HG03097 (cell line): Measurements from ENCODE around the gene CATSPERD.

Source experiments
- ATAC-seq: cut with Tn5 transposase; IDR thresholded peaks from one replicate; pipeline ENCODE4 v1.9.1; 2021; ENCODE audit not compliant: unreplicated experiment, low FRiP score

CATSPERD gene, protein sequence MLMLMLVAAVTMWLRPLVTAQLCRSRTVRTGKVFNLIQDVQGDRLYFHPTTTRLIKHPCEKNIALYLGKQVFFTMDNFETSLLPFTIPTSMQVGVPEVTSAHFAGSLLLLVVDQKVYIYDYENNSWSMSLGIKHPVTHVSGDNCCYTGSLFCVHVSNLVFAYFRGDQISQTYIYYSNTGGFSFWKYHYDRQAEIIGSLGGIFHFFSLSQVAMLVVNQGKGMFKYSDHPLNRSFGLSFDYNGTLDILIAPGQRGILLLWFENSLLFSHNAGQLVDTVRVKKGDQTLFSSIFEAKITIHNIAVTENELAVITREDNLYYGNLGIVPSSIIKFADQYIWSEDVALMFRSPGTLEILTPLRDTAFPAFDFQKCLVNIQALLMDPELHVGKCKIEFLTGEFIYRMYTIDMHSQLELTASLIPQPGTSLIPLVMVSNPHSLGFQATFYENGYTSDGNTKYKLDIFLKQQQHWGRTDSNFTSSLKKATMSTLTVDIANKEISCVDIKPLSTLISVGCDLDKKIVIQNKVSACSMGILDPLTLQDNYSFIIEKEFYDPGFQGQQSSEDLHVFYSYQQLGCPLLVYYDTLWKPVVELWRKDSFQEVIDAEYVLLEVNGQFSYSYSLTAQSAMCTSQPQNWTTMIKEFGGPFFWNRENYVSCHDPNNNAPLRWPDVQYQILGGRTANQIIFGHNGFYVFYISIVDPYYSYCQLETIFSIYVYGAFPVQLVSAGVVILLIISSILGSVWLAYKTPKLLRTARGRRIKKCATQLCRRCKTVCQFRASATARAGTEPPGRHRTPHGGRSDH

GRCh38 chr19:5719961-5720790 lies at the start of gene CATSPERD, which contains the start of gene LONP1:
TSS of gene CATSPERD (plus strand) at chr19:5720637. CDS start at chr19:5720738, 101 bp downstream.
TSS of gene LONP1 (minus strand) at chr19:5720146. CDS start at chr19:5720132, 14 bp downstream.
- peak; percentile 86 for ATAC-seq

DNA sequence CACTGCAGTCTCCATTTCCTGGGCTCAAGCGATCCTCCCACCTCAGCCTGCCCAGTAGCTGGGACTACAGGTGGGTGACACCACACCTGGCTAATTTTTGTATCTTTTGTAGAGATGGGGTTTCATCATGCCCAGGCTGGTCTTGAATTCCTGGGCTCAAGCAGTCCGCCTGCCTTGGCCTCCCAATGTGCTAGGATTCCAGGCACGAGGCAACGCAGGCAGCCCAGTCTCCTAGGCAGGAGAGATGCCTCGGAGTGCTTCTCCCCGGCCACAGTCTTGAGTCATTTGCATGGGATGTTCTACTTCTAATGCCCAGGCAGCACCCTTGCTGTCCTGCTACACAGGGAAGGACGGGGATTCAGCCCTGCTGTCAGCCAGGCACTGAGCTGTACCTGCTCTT lies 48.8 kb upstream of the CATSPERD start:
- no peak for ATAC-seq

- no peak for ATAC-seq
Observed at GRCh38 chr19:5672708-5673459, 47.6 kb upstream of the CATSPERD start.

DNA sequence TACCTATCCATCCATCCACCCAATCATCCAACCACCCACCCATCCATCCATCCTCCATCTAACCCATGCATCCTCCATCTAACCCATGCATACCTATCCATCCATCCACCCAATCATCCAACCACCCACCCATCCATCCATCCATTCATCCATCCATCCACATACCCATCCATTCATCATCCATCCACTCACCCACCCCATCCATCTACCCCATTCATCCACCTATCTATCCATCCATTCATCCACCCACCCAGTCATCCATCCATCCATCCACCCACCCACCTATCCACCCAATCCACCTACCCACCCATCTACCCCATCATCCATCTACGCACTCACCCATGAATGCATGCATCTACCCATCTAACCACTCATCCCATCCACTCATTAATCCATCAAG lies 46.7 kb upstream of the CATSPERD start:
- ATAC-seq = no peak

- ATAC-seq = no peak
Observed at GRCh38 chr19:5674714-5675113, 45.7 kb upstream of the CATSPERD start.

DNA sequence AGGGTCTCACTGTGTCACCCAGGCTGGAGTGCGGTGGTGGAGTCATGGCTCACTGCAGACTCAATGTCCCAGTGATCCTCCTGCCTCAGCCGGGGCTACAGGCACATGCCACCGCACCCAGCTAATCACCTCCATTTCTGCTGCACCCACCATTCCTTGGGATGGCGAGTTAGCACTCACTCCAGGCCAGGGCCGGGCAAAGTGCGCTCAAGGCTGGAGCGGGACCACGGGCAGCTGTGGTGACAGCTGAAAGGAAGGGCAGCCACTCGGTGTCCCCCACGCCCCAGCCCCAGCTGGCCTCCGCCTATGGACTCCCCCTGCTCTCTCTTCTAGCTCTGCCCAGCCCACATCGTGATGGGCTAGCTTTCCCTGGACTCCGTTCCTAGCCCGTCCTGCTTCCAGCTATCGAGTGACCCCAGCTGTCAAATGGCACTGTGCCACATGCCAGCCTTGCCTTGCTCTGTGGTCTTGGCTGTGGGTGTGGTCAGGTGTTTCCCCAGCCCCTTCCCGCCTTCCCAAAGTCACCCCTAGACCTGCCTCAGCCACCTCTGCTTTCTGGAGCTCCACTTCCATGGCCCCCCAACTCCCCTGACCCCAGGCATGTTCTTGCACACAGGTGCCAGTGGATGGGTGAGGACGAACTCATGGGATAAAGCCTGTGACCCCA lies 44.2 kb upstream of the CATSPERD start:
- ATAC-seq = no peak

DNA sequence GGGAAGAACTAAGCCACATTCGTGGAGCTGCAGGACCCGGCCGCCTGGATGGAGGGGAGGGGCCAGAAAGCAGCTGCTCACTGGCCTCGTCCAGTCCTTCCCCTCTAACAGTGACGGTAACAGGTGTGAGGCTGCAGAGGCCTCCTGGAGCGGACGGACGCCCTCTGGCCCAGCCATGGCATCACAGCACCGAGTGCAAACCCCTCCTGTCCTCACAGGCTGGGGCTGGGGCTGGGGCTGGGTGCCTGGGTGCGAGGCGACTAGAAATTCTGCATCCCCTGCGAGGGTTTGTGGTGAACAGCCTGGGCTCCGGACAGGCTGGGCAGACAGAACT lies 43.7 kb upstream of the CATSPERD start:
- ATAC-seq = no peak

DNA sequence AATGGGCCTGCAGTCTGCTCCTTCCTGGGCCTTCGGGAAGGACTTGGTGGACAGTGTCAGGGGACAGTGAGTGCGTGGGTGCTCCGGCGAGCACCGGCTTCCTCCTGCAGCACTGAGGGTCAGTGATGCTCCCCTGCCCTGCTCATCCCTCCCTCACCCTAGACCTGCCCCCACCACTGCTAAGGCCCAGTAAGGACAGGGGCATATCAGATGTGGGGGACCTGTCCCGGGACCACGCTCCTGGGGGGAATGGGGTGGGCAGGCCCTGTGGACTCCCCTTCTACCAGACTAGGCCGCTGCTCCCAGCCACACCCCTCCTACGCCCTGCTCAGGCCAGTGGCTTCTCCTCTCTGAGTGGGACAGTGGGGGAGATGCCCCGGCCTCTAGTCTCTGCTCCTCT lies 43.3 kb upstream of the CATSPERD start:
- ATAC-seq = no peak

DNA sequence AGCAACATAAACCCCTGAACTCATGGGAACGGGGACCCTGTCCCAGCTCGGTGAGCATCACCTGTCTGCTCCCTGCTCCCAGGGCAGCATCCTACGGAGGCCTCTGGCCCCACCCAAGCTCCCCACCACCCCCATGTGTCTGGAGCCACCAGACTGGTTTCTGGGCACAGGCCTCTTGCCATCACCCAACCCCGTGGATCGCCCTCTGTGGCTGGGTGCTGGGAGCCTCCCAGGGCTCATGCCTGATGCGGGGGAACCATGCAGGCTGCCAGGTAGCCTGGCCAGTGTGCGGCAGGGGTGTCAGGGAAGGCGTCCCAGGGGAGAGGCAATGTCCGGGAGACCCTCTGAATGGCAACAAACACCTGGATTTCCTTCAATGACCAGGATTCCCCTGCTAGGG lies 42.9 kb upstream of the CATSPERD start:
- no peak for ATAC-seq

- ATAC-seq = no peak
Observed at GRCh38 chr19:5678071-5678718, 42.2 kb upstream of the CATSPERD start.

GRCh38 chr19:5679289-5680083 lies 41.0 kb upstream of the CATSPERD start:
- no peak for ATAC-seq

DNA sequence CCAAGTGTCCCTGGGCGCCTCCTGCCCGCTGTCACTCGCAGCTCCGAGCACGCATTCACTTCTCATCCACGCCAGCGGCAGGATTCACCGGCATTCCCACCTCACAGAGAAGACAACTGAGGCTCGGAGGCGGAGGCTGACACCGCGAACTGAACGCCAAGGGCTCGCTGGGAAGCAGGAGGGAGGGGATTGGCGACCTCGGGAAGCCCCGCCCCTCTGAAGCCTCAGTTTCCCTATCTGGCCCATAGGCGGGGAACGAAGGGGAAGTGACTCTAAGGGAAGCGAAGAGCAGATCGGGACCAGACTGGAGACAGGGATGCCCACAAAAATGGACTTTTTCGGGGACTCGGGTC lies 40.4 kb upstream of the CATSPERD start:
- ATAC-seq = no peak

- ATAC-seq = peak; percentile 79
Observed at GRCh38 chr19:5680437-5681368, 39.7 kb upstream of the CATSPERD start, which contains the start of the genes HSD11B1L and MICOS13. TSS of gene HSD11B1L (plus strand) at chr19:5681027. CDS start at chr19:5684833, 3,806 bp downstream. TSS of gene MICOS13 (minus strand) at chr19:5680516. CDS start at chr19:5680486, 30 bp downstream.

DNA sequence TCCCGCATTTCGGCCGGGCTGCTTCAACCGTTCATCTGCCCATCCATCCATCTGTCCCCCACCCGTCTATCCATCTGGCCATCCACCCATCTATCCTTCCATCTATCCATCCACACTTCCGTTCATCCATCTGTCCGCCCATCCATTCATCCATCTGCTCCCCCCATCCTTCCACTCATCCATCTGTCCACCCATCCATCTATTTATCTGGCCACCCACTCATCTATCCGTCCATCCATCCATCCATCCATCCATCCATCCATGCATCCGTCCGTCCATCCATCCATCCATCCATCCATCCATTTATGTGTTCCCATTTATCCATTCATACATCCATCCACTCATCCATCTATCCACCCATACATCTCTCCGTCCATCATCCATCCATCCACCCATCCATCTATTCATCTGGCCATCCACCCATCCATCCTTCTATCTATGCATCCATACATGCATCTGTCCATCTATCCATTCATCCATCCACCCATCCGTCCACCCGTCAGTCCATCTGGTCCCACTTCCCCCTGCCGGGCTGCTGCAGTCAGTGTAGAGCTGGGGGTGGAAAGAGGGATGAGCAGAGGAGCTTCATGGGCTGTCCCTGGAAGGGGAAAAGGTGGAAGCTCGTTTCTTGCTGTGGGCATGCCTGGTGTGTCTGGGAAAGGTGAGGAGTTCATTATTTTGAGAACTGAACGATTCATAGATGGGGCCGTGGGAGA lies 38.9 kb upstream of the CATSPERD start:
- no peak for ATAC-seq

GRCh38 chr19:5682107-5682482 lies 38.3 kb upstream of the CATSPERD start:
- no peak for ATAC-seq

DNA sequence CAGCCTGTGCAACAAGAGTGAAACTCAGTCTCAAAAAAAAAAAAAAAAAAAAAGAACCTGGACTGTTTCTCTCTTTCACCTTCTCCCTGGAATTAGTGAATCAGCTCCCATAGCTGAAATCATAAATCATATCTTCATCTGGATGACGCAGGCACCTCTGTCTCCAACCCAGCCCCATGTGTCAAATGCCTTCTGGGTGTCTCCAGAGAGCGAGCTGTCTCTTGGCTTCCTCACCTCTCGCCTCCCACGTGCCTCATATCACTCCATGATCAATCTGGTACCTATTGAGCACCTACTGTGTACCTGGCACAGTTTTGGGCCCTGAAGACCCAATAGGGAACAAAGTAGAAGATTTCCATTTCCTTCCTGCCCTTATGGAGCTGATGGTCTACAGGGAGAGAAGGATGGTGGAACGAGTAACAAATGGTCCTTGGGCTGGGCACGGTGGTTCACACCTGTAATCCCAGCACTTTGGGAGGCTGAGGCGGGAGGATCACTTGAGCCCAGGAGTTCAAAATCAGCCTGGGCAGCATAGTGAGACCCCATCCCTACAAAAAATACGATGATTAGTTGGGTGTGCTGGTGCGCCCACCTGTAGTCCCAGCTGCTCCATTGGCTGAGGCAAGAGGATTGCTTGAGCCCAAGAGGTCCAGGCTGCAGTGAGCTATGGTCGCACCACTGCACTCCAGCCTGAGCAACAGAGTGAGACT lies 37.1 kb upstream of the CATSPERD start:
- ATAC-seq = no peak
